GM19467 (cell line): Measurements from ENCODE around the gene KRT17.
"Not testable (repeated sequence)": the region's sequence is repeated elsewhere in the genome, so short reads cannot be mapped to it uniquely, and the experiment has no call there.

ENCODE experiments used
- ATAC-seq: cut with Tn5 transposase; IDR thresholded peaks from one replicate; pipeline ENCODE4 v1.9.1; 2021; ENCODE audit warnings: mild to moderate bottlenecking, moderate library complexity; ENCODE audit not compliant: unreplicated experiment

Gene KRT17

DNA sequence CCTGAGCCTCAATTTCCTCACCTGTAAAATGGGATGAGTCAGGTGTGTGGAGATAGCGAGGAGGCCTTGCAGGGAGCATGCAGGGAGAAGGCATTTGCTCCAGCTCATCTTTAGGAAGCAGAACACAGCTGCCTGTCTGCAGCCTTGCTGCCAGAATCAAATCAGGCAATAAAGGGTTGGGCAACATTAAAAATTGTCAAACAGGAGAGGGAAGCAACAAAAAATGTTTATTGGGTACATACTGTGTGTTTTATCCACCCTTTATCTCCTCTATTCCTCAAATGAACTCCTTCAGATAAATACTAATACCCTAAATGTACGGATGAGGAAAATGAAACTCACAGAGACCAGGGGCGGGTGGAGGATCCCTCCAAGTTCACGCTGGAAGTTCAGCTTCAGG lies 24.1 kb downstream of the KRT17 start:
- ATAC-seq = no peak

DNA sequence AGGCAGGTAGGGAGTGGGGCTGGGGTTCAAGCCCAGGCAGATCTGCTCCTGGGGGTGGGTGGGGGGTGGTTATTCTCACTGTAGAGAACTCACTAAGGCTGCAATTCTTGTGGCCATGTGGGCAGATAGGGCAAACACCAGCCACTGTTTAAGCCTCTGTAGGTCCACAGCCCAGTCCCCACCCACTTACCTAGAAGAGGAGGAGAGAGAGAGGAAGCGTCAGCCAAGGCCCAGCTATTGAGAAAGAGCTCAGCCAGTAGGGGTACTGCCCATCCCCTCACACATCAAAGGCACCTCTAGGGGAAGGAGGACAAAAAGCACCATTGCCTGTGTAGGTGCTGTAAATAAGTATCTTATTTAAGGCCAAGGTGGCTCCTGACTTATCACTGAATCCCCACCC lies 24.7 kb downstream of the KRT17 start:
- ATAC-seq = no peak

DNA sequence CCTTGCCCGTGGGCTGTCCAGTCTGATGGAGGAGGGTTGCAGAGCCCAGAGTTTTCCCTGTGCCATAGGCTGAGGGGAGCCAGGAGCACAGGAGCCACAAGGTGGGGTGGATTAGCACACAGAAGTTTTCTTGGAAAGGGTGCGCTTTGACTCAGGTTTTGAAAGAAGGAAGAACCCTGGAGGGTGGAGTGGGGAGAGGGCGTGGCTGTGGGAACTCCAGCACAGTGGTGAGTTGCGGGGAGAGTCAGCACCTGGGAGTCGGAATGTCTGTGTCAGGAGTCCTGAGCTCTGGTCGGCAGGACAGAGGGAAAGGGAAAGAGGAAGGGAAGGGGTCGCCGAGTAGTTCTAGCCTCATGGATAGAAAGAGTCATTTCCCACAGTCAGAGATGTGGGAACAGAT lies 28.8 kb downstream of the KRT17 start:
- ATAC-seq = no peak

DNA sequence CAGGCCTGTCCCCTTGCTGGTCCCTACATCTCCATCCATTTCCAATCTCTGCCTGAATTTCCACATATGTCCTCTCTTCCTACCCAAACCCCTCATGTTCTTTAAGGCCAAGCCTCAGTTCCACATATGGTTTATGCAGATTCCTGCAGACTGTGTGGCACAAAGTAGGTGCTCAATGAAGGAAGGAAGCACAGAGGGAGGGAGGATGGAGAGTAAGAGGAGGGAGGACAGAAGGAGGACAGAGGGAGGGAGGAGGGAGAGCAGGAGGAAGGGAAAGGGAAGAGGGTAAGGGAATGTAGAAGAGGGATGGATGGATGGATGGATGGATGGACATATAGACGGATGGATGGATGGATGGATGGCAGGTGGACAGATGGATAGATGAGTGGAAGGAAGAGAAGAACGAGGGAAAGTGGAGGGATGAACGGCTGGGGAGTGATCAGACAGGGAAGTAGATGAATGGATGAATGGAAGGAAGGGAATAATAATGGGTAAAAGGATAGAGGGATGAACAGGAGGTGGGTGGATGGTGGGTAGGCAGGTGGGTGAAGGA lies 29.9 kb downstream of the KRT17 start:
- no peak for ATAC-seq

DNA sequence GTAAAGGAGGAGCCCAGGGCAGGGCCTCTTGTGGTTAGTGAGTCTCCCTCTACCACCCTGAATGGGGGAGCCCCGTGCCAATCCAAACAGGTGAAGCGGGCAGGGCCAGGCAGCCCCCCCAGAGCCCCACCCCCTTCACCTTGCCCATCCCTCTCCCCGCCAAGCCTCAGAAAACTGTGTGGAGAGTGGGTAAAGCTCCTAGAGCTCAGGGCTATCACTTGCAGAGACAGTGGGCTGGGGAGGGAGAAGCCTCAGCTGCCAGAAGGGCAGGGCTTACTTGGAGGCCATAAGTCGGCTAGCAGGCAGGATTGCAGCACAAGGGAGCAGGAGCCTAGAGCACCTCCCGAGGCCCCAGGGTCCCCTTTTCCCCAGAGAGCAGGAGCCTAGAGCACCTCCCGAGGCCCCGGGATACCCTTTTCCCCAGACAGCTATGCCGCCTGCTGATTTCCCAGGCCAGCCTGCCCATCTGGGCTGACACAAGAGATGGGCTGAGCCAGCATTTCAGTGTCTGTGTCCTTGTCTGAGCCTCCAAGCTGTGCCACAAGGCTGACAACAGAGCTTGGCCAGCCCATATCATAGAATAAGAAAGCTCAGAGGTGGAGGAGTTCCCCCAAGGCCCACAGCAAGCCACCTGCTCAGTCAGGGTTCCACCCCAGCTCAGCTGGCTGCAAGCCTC lies 30.9 kb downstream of the KRT17 start:
- no peak for ATAC-seq

DNA sequence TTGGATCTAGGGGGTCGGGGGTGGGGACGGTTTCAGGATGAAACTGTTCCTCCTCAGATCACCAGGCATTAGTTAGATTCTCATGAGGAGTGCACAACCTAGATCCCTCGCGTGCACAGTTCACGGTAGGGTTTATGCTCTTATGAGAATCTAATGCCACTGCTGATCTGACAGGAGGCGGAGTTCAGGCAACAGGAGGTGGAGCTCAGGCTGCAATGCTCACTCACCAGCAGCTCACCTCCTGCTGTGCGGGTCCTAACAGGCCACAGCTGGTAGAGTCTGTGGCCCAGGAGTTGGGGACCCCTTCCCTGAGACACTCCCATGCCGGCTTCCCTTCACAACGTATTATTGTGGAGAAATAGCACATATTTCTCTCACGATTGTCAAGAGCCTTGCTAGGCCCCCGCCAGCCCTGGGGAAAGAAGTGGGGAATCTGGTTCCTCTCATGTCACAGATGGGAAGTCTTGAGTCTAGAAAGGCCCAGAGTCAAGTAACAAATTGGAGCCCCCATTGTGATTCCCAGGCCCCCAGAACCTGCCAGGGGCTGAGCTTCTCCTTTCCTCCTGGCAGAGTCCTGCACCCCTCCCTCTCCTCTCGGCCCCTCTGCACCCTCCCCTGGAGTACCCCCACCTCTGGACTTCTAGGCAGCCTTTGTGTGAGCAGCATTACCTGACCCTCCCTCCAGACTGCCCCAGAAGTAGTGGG lies 31.6 kb downstream of the KRT17 start:
- no peak for ATAC-seq

DNA sequence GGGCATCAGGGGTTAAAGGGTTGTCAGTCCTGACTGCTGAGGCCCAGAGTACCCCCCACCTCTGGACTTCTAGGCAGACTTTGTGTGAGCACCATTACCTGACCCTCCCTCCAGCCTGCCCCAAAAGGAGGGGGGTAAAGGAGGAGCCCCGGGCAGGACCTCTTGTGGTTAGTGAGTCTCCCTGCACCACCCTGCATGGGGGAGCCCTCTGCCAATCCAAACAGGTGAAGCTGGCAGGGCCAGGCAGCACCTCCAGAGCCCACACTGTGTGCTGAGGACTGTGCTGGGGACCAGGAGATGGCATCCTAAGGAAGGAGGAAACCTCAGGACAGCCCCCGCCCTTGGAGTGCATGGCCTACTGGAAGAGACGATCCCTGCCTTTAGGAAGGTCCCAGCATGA lies 35.1 kb downstream of the KRT17 start:
- no peak for ATAC-seq

DNA sequence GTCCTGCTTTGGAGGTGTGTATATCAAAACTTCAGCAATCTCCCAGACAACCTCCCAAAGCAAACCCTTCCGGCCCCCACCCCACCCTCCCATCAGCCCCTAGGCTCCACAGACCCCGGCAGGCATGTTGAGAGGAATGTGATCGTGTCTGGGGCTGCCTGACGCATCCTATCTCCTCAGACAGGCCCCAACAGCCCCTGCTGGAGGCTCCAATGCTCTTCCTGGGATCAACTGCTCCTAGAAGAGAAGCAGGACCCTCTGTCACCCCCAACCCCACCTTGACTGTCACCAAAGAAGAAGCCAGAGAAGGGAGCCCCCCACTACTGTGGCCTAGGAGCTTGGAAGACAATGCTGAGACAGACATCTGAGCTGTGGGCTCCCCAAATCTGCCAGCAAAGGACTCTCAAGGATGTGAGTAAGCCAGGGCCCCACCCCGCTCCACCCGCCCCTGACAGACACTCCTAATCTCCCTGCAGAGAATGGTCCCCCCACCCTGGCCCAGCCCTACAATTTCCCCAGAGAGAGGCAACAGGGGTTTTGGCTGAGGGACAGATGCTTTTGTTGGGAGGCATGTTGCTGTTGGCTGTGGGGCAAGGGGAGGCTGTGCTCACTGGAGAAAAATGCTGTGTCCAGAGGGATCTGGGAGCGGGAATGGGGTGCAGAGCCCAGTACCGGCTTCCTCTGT lies 36.1 kb downstream of the KRT17 start:
- ATAC-seq = no peak

DNA sequence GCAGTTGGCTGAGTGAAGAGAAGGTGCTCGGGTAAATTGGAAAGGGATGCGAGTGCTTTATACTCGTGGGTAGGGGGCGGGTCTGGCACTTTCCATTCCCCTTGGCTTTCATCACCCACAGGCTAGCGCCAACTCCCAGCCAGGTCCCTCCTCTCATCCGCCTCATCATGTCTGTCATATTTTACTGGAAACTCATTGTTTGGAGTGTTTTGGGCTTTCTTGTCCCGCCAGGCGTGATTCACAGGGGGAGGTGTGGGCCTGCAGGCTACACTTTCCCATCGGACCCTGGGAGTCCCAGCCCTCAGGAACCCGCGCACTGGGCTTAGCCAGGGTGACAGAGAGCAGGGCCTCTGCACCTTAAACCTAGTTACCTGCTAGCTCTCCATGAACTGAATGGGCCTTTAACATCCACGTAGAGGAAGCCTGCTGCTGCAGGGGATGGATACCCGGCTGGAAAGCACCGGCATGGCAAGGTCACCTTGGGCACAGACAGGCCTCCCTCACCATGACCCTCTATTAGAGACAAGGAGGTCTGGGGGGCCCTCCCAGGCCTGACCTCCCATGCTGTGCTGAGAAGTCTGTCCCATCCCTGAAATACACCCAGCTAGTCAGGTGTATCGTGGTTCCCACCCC lies 37.4 kb downstream of the KRT17 start, which contains the start of gene KRT14:
KRT14 (minus strand) TSS at position 33 of the 633 bp plus-strand sequence. CDS start 61 bp downstream, outside the sequence.
- no peak for ATAC-seq

DNA sequence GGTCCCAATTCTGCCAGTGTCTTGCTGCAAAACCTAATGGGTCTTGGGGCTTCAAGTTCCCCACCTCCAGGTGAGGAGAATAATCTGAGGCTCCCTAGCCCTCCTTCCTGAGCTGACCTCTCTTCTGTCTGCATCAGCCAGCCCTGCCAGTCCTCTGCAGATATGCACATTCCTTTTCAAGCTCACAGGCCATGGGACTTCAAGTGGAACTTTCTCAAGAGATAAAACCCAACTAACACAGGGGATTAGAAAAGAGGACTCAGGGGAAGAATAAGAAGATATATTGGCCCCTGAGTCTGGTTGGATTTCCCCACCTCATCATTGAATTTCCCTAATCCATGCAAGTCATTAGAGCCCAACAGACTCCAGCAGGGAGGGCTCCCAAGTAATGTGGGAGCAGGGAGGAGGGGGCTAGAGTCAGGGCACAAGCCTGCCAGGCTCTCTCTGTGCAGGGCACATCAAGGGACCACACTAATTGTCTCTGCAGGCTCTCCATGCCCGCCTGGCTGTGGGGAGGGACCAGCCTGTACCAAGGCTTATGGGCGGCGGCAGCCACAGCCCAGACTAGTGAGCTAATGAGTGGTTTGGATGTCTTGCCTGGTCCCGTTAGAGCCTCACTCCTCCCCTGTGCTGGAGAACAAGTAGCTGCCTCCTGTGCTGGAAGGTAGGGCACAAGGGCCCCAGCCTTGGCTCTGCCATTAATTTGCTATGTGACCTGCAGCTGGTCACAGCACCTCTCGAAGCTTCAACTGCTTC lies 38.9 kb downstream of the KRT17 start:
- no peak for ATAC-seq

DNA sequence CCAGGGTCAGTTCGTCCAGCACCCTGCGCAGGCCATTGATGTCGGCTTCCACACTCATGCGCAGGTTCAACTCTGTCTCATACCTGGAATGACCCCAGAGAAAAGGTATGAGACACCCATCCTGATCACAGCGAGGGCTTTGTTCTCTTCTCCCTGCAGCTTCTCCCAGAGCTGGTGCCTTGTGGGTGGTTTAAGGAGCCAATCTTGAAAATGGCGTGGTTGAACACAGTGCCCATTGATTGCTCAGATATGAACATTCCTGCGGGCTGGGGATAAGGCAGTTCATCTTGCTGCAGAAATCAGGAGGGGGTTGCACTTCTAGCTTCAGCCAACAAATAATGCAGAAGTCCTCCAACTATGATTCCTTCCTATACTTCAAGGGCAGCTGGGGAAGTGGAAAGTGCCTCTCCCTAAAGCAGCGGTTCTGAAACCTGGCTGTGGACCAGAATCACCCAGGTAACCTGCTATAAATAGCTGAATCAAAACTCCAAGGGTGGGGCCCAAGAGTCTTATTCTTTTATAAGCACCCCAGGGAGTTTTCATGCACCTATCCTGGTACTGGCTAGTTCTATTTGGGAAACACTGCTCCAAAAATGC lies 39.9 kb downstream of the KRT17 start:
- not testable (repeated sequence) for ATAC-seq

DNA sequence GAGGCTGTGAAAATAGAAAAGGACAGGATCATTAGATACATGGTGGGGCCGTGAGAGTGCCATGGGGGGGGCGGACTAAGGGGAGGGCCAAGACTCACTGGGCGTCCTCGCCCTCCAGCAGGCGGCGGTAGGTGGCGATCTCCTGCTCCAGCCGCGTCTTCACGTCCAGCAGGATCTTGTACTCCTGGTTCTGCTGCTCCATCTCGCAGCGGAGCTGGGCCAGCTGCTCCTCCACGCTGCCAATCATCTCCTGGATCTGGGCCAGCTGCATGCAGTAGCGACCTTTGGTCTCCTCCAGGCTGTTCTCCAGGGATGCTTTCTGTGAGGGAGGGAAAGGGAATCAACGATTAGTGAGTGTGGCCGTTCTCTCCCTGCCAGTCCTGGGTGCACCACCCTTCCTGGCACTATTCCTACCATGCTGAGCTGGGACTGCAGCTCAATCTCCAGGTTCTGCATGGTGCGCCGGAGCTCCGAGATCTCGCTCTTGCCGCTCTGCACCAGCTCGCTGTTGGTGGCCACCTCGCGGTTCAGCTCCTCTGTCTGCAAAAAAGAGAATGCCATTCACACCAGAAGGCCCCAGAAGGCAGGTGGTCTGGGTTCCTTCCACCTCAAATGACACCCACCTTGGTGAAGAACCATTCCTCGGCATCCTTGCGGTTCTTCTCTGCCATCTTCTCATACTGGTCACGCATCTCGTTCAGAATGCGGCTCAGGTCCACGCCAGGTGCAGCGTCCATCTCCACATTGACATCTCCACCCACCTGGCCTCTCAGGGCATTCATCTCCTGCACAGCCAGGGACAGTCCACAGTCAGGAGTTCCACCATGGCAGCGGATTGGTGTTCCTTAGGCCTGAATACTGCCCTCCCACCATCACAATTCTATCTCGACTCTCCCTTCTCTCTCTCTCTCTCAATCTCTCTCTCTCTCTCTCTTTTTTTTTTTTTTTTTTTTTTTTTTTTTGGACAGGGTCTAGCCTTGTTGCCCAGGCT lies 40.9 kb downstream of the KRT17 start:
- ATAC-seq = no peak

DNA sequence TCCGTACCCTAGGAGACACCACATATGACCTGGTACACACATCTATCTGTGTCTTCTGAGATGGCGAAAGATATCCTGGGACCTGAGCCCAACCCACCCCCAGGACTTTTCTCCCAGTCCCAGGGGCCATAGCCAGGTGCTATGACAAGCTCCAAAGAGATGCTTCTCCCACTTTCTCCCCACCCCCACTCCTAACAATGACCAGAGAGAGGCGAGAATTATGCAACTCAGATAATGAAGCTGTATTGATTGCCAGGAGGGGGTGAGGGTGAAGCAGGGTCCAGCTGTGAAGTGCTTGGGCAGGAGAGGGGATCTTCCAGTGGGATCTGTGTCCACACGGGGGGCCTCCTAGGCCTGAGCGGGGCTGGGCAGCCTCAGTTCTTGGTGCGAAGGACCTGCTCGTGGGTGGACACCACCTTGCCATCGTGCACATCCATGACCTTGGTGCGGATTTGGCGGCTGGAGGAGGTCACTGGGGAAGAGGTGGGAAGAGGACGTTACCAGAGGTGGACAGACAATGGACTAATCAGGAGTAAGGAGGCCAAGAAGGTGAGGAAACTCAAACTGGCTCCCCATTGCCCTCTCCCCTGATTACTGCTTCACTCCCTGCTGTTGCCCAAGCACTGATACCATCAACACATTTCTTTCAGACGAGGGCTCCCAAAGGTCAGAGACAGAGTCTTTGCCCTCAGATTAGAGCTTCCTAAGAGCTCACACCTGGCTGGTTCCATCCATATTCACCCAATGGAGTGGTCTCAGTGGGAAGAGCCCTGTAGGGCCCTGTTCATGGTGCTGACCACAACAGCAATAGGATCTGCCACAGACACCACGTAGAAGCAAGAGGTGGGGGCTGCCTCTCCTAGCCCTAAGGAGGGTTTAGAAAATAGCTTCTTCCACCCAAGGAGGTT lies 42.1 kb downstream of the KRT17 start:
- ATAC-seq = not testable (repeated sequence)

DNA sequence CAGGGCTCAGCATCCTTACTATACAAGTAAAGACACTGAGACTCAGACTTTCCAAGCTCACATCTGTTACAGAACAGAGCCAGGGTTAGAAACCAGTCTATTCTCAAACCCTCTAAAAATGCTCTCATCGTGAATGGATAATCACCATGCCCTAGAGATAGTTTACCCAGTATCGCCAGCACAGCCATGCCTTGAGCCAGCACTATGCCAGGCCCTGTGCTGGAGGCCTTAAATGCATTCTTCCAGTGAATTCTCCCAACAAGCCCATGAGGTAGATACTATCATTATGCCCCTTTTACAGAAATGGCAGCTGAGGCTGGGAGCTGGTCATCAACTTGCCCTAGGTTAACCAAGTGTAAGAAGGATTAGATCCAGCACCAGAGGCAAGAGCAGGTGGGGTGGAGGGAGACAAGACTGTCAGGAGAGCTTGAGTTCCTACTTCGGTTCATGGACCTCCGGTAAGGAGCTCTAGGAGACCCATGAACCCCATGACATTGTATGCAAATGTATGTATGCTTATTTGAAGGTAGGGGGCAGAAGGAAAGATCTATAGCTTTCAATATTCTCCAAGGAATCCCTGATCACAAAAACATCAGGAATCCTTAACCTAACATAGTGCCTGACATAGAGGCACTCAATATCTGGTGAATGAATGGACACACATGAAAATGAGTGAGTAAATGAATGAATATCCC lies 42.9 kb downstream of the KRT17 start:
- ATAC-seq = no peak

DNA sequence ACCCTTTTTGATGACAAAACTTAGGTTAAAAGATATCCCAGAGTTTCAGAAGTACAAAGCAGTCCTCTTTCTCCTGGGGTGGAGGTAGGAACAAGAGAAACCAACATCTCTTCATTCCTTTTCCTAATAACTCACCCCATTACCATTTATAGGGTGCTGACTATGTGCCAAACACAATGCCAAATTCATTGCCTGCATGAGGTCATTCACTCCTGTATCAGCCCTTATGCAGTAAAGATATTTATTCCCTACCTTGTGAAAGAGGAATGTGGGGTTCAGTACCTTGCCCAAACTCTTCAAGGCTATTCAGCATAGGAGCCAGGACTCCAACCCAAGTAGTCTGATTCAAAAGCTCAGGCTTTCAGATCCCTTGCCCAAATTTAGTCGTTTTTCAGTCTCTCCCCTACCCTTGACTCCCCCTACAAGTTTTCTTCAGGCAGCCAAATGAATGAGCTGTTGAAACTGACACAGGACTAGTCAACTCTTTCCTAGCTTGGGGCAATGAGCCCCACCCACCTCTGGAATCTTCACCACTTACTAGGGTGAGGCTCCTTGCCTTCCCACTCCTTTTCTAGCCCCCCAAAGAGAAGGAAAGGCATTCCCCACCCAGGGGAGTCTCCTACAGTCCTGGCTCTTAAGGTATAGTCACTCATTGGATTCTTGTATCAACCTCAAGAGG lies 43.5 kb downstream of the KRT17 start:
- ATAC-seq = no peak

DNA sequence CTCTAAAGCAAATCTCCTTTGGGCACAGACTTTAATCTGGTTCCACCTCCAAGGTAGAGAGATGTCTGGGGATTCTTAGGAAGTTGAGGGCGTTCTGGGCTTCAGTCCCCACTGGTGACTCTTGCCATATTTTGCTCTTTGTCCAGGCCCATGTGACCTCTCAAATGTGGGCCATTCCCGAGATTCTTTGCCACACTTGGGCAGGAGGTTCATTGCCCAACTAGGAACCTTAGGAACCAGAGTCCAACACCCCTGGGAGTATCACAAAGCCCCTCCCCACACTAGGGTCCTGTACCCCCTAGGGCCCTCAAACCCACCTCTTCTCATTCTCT lies 44.2 kb downstream of the KRT17 start:
- no peak for ATAC-seq
